DMS114 treated with DMSO at 0.1 percent for 48 hours (cell line): ENCODE results near the gene ATP8B4.
"Not testable (repeated sequence)": the region's sequence is repeated elsewhere in the genome, so short reads cannot be mapped to it uniquely, and the experiment has no call there.

ENCODE experiments used
- DNase-seq: peaks from one replicate; lab custom pipeline; 2025; ENCODE audit not compliant: unreplicated experiment; lab: John Stamatoyannopoulos, UW

ATP8B4 gene

GRCh38 chr15:49977306-49977705 lies 141.7 kb downstream of the ATP8B4 start:
- no peak for DNase-seq

GRCh38 chr15:49964551-49964950 lies 154.5 kb downstream of the ATP8B4 start:
- no peak for DNase-seq

GRCh38 chr15:49964061-49964460 lies 155.0 kb downstream of the ATP8B4 start:
- no peak for DNase-seq

GRCh38 chr15:49963033-49963772 lies 155.8 kb downstream of the ATP8B4 start:
- DNase-seq, result not testable (repeated sequence)

GRCh38 chr15:49962044-49962602 lies 156.9 kb downstream of the ATP8B4 start:
- DNase-seq, result no peak

- no peak for DNase-seq
Measured at GRCh38 chr15:49953421-49953820, 165.6 kb downstream of the ATP8B4 start.

- DNase-seq, result no peak
Measured at GRCh38 chr15:49946681-49947080, 172.4 kb downstream of the ATP8B4 start.

GRCh38 chr15:49934487-49934886 lies 184.5 kb downstream of the ATP8B4 start:
- no peak for DNase-seq

GRCh38 chr15:49927189-49927861 lies 191.7 kb downstream of the ATP8B4 start:
- DNase-seq, result no peak

- no peak for DNase-seq
Measured at GRCh38 chr15:49926740-49927139, 192.3 kb downstream of the ATP8B4 start.

- DNase-seq, result no peak
Measured at GRCh38 chr15:49923671-49924070, 195.4 kb downstream of the ATP8B4 start.

- DNase-seq, result no peak
Measured at GRCh38 chr15:49919034-49919433, 200.0 kb downstream of the ATP8B4 start.

- DNase-seq, result no peak
Measured at GRCh38 chr15:49918121-49918520, 200.9 kb downstream of the ATP8B4 start.

- DNase-seq, result no peak
Measured at GRCh38 chr15:49916998-49917397, 202.0 kb downstream of the ATP8B4 start.

GRCh38 chr15:49915822-49916221 lies 203.2 kb downstream of the ATP8B4 start:
- DNase-seq, result no peak

- DNase-seq, result no peak
Measured at GRCh38 chr15:49908933-49909295, 210.1 kb downstream of the ATP8B4 start.

- DNase-seq, result no peak
Measured at GRCh38 chr15:49908236-49908932, 210.6 kb downstream of the ATP8B4 start.

GRCh38 chr15:49906966-49907365 lies 212.1 kb downstream of the ATP8B4 start:
- no peak for DNase-seq

- DNase-seq, result no peak
Measured at GRCh38 chr15:49905221-49905620, 213.8 kb downstream of the ATP8B4 start.

- DNase-seq, result no peak
Measured at GRCh38 chr15:49904296-49904695, 214.7 kb downstream of the ATP8B4 start.

- no peak for DNase-seq
Measured at GRCh38 chr15:49902685-49903501, 216.1 kb downstream of the ATP8B4 start.
